ENCODE results near the gene CLRN3.

Gene CLRN3

GRCh38 chr10:127872871-127873600 is 19.7 kb downstream of the CLRN3 start:
- no peak for DNase-seq

GRCh38 chr10:127872011-127872761 is 20.6 kb downstream of the CLRN3 start:
- no peak for DNase-seq

- no peak for DNase-seq
Observed at GRCh38 chr10:127871631-127872010, 21.1 kb downstream of the CLRN3 start.

GRCh38 chr10:127869329-127869728 is 23.4 kb downstream of the CLRN3 start:
- DNase-seq: no peak

GRCh38 chr10:127867805-127868204 is 24.9 kb downstream of the CLRN3 start:
- DNase-seq: no peak

GRCh38 chr10:127866276-127867013 is 26.3 kb downstream of the CLRN3 start:
- no peak for DNase-seq

GRCh38 chr10:127863231-127863825 is 29.4 kb downstream of the CLRN3 start:
- no peak for DNase-seq

- DNase-seq: no peak
Observed at GRCh38 chr10:127860592-127860991, 32.1 kb downstream of the CLRN3 start.

- no peak for DNase-seq
Observed at GRCh38 chr10:127855976-127856375, 36.8 kb downstream of the CLRN3 start.

- no peak for DNase-seq
Observed at GRCh38 chr10:127855591-127855881, 37.2 kb downstream of the CLRN3 start.

GRCh38 chr10:127854769-127855590 is 37.8 kb downstream of the CLRN3 start:
- no peak for DNase-seq

- DNase-seq: peak; percentile 10 to 43
Observed at GRCh38 chr10:127853868-127854768, 38.6 kb downstream of the CLRN3 start.

GRCh38 chr10:127852456-127852855 is 40.3 kb downstream of the CLRN3 start:
- DNase-seq: no peak

- DNase-seq: no peak
Observed at GRCh38 chr10:127851661-127852194, 41.0 kb downstream of the CLRN3 start.

GRCh38 chr10:127850944-127851343 is 41.8 kb downstream of the CLRN3 start:
- DNase-seq: no peak

GRCh38 chr10:127849921-127850320 is 42.8 kb downstream of the CLRN3 start:
- no peak for DNase-seq

- DNase-seq: no peak
Observed at GRCh38 chr10:127849224-127849623, 43.5 kb downstream of the CLRN3 start.

- no peak for DNase-seq
Observed at GRCh38 chr10:127848226-127848625, 44.5 kb downstream of the CLRN3 start.

GRCh38 chr10:127845756-127846155 is 47.0 kb downstream of the CLRN3 start:
- DNase-seq: no peak

- DNase-seq: no peak
Observed at GRCh38 chr10:127840884-127841283, 51.9 kb downstream of the CLRN3 start.

GRCh38 chr10:127836966-127837365 is 55.8 kb downstream of the CLRN3 start:
- DNase-seq: no peak

All from stimulated activated CD4-positive, alpha-beta T cell treated with anti-CD3 and anti-CD28 coated beads, Interleukin-4, amount 100 ng/mL, for 4 hours (primary cell).